Pulmonary artery endothelial cell (primary cell): ENCODE results near the gene RNF130. TPM values are rescaled to one million over a fixed set of nuclear protein-coding genes. Genes with fewer than 3 reads are reported as not detected.

Experiments
- DNase-seq: peaks from one replicate; pipeline ENCODE4 v3.0.0-alpha.2; 2011; ENCODE audit warnings: low read depth, low spot score
- total RNA-seq: library from RNA; depleted of rRNA; stranded (reverse); fragments of >200 nt; gene quantifications from 2 replicates; pipeline ENCODE4 v1.2.3, GENCODE V29; 2014

RNF130 gene
- total RNA-seq, 1 donor from 2014 or later: 27.6 TPM

DNA sequence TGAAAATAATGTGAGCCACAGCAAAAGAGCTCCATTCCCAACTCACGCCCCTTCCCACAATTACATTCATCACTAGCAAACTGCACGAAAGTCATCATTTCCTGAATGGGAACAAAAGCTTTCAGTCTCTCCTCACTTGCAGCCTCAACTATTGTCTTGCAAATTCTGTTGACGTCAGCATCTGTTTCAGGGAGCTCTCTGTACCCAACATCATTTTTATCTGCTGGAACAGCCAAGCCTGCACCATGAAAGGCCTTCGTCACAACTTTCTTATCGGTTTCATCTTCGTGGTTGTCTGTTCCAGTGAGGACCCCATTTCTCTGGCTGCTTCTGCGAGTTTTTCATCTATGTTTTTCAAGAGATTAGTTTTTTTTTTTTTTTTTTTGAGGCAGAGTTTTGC is 14.3 kb upstream of the RNF130 start:
- no peak for DNase-seq

DNA sequence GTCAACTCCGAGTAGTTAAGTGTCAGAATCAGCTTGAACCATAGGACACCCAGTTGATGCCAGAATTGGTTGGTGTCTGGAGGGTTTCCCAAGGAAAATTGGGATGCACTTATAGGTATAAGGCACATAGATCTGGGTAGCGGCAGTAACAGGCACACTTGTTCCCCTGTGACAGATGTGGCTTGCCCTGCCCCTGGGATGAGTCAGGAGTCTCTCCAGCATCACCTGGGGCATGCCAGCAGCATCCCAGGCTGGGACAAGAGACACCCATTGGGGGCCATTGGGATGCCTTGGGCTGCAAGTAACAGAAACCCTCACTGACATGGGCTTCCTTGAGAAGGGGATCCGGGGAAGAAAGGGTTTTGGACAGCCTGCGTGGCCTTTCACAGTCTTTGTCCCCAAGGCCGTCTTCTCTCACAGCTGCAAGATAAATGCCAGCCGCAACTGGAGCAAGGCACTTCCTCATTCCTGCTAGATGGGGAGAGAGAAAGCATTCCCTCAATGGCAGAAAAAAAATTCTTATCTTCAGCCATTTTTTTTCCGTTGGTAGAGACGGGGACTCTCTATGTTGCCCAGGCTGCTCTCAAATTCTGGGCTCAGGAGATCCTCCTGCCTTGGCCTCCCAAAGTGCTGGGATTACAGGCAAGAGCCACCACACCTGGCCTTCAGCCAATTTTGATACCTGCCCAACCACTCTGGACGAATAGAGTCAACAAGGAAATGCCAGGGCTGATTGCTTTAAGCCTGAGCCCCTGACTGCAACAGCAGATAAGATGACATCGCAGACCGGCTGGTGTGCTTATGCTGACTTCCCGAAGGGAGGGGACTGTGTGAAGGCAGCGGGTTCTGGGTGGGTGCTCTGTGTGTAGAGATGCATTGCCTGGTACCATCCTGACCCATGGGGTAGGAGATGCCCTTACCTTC is 13.3 kb upstream of the RNF130 start:
- no peak for DNase-seq

DNA sequence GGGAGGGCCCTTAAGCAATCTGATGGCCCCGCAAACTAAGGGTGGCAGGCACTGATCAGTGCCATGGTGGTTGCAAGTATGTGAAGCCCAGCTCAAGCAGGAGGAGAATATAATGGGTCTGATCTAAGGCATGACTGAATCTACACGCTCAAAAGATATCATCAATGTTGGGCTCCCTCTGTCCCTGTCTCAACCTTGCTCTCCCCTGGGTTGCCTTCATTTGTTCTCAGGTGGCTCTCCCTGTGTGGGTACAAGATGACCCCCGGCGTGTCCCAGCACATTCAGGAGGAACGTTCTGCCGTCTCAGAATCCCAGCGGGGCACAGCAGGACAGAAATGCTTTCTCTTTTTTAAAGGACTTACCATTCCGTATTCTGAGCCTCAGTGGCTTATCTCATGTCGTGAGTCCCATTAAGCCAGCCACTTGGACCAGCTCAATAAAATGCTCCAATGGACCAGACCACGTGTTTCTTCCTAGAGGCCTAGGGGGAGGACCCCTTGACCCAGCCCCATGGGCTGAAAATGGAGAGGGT is 12.0 kb upstream of the RNF130 start:
- no peak for DNase-seq

DNA sequence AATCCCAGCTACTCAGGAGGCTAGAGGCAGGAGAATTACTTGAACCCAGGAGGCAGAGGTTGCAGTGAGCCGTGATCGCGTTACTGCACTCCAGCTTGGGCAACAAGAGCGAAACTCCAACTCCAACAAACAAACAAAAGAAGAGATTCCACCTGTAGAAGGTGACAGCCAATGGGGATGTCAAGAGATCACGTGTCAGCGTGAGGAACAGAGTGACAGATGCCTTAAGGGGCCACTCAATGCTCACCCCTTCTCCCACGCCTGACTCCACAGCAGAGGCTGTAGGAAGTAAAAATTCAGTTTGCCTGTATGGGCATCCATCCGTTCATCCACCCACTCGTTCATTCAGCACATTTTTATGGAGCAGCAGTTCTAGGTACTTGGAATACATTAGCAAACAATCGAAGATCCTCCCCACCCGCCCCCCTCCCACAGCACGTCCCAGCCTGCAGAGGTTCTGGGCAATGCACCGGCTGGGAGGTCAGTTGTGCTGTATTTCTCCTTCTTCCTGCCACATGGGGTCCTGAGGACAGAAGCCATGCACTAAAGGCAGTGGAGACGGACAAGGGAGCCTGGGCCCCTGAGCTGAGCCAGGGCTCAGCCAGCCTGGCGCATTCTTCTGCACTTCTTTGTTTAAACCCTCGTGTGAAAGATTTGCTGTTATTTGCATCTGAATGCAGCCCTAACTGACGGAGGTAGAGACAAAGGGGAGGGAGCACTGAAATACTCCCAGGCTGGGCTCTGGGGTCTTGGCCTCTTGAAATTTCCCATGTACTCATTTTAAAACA is 11.3 kb upstream of the RNF130 start:
- DNase-seq: no peak

DNA sequence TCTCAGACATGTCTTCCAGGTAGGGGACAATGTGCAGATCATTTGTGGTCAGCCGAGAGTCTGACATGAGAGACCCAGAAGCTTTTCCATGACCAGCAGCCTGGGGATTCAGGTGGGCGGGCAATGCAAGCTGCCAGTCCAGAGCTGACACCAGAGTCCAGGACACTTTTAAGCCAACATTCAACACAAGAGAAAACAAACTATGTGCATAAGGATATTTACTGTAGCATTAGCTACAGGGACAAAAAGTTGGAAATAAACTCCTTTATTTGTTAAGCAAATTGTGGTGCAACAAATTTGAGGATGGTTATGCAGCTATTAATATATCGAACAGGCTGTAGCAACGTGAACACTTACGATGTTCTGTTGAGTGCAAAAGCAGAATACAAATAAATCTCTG is 9.9 kb upstream of the RNF130 start:
- DNase-seq: no peak

DNA sequence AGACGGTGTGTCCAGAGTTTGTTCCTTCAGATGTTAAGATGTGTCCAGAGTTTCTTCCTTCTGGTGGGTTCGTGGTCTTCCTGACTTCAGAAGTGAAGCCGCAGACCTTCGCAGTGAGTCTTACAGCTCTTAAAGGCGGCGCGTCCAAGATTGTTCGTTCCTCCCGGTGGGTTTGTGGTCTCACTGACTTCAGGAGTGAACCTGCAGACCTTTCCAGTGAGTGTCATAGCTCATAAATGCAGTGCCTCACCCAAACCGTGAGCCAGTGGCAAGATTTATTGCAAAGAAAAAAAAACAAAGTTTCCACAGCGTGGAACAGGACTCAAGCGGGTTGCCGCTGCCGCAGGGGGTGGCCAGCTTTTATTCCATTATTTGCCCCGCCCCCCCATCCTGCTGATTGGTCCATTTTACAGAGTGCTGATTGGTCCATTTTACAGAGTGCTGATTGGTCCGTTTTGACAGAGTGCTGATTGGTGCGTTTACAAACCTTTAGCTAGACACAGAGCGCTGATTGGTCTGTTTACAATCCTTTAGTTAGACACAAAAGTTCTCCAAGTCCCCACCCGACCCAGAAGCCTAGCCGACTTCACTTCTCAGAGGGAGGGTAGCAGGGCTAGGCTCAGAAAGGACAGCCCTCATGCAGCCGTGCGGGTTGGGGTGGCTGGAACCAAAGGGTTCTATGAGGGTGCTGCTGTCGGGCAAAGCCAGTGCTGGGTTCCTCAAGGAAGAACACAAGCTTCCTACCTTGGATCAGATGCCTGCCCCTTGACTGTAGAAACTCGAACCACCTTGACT is 9.1 kb upstream of the RNF130 start:
- DNase-seq: no peak

DNA sequence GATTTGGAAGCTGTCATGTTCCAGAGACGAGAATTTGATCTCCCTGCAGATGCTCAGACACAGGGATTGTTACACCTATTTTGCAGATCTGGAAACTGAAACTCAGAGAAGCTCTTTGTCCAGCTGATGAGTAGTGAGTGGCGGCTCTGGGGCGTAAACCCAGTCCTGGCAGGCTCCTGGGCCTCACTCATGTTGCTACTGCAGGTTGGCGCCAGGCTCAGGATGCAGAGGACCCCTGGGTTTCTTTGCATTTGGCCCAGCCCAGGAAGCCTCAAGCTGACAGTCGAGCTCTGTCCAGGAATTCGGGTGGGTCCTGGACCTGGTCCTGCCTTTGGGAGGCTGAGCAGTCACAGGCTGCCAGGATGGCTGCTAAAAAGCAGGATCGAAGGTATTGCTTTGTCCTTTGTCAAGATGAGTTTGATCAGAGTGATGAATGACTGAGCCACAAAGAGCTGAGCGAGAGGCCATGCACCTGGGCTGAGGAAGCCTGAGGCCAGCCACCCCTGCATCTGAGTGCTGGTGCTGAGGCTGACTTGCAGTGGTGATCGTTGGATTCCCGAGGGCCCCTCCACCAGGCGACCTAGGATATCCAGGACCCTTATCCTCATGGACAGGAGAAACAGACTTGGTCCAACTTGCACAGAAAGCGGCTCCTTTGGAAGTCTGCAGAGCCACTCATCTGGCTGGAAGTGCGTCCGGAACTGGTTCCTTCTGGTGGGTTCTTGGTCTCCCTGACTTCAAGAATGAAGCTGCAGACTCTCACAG is 8.3 kb upstream of the RNF130 start:
- no peak for DNase-seq

DNA sequence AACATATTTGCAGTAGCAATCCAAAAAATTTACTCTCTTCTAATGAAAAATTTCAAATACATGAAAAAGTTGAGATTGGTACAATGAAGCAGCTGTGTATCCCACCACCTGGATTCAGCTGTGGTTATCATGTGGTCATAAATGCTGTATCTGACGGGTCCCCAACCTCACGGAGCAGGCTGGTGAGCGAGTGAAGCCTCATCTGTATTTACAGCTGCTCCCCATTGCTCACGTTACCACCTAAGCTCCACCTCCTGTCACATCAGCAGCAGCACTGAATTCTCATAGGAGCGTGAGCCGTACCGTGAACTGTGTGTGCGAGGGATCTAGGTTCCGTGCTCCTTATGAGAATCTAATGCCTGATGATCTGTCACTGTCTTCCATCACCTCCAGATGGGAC is 6.8 kb upstream of the RNF130 start:
- DNase-seq: no peak

DNA sequence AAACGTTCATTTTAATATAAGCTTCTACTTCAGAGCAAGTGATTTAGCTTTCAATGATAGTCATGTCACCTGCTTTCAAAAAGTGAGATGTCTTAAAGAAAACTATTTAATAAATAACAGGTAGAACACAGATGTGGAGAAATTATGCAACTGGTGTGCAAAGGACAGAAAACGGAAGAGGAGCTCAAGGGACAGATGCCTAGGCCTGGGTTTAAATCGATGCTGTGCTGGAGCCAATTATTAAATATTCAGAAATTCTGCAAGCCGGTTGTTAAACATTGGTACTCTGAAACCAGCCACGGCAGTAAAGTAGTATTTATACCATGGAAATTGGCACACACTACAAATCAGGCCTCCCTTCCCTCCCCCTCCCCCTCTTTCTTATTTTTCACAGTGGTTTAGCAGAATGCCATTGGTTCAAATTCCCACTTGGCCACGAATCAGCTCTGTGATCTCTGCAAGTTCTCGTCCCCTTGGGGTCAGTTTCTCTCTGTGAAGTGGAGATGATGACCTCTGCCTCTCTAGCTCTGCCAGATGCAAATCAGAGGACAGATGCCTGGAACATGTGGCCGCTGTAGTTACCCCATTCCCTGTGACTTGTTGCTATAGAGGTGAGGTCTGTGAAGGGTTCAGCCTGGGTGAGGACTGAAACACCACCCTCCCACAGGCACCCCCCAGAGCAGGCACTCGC is 6.2 kb upstream of the RNF130 start:
- no peak for DNase-seq

DNA sequence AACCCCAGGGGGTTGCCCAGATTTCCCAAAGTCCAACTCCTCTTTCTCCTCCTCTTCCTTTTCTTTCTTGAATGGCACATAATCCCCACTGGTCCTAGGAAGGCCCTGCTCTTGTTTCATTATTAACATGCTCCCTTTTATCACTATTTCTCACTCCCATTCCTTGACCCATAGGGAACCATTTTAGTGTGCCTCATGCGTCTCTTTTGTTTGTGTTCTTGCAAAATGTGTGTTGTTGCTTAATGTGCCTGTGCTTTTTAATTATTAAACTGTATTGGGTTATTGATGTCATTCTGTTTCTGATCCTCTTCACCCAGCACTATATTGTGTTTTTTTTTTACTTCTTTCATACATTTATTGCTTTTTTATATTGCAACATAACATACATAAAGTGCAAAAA is 4.1 kb upstream of the RNF130 start:
- DNase-seq: no peak

DNA sequence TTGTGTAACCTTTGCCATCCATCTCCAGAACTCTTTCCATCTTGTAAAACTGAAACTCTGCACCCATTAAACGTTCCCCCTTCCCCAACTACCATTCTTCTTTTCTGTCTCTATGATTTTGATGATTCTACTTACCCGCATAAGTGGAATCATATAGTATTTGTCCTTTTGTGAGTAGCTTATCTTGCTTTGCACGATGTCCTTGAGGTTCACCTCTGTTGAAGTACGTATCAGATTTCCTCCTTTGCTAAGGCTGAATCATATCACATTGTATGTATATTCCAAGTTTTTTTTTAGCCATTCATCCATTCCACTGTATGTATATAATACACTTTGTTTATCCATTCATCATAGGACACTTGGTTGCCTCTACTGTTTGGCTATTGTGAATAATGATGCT is 2.9 kb upstream of the RNF130 start:
- DNase-seq: no peak

DNA sequence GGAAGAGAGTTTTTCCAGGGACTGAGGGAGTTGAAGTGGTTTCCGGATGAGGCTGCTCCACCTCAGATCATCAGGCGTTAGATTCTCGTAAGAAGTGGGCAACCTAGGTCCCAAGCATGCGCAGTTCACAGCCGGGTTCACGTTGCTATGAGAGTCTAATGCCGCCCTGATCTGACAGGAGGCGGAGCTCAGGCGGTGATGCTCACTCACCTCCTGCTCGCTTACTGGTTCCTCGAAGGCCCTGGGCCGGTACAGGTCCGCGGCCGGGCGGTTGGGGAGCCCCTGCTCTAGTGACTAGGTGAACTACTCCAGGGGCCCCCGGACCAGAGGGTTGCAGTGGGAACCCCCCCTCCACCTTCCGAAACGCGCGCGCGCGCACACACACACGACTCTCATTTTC is 997 bp upstream of the RNF130 start:
- DNase-seq: no peak

DNA sequence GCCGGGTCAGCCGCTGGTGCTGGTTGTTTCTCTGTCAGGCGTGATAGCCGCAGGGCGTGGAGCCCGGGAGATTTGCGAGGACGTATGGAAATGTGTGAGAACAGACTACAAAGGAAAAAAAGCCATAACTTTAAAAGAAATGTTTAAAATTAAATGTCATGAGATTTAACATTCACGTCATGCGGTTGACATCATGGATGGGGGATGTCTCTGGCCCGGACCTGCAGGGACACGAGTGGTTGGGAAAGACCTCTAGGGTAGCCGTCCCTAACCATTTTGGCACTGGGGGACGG is 643 bp upstream of the RNF130 start:
- DNase-seq: no peak

DNA sequence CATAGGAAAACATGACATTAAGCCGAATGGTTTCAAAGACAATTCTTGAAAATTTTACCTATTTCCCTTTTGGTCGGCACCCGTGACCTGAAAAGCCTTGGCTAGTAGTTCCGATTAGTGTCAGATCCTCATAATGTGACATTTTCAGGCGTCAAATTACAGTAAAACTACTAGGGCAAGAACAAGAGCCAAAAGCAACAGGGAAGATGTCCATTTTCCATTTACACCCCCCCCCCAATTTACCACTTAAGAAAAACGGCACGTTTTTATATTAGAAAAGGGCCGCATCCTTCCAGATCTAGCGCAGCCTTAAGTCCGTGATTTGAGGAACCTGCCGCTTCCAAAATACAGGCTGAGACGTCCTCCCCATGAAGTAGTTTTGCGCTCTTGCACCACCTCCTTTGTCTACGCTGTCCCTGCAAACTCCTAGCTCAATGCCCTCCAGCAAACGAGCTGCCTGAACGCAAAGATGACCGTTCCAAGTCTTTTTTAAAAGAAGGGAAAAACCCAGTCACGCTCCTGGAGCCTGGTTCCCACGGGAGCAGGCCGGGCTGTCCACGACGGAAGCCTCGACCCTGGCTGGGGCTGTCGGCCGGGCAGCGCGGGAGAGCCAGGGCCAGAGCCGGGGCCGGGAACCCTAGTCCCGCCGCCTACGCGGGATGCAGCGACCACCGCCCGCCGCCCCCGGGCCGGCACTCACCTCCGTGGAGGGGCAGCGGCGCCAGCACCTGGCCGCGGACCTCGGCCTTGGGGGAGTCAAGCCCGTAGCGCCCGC is 616 bp downstream of the RNF130 start:
- no peak for DNase-seq

DNA sequence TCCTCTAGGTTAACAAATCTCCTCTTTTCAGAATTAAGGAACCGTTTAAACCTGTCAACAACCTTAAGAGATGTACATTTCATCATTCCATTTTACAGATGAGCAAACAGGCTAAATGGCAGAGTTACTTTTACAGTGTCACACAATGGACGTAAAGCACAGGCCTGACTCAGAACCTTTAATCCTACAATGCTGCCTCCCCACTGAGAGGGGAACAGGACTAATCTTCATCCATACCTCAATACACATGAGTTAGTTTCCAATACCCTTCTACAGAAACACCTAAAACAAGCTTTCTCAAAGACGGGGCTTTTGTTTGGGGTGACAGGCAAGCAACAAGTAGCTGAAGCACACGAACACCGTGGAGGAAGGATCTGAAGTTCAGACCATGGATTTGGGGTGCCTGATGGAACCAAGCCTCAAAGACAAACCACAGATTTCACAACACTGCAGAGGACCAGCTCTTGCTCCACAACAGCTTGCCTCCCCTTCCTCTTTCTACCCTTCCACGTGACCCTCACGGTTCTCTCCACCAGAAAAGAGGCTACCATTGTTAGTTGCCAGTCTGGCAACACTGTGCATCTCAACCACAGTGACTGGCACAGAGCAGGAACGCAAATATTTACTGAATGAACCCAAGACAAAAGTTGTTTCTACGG is 1.8 kb downstream of the RNF130 start:
- no peak for DNase-seq

DNA sequence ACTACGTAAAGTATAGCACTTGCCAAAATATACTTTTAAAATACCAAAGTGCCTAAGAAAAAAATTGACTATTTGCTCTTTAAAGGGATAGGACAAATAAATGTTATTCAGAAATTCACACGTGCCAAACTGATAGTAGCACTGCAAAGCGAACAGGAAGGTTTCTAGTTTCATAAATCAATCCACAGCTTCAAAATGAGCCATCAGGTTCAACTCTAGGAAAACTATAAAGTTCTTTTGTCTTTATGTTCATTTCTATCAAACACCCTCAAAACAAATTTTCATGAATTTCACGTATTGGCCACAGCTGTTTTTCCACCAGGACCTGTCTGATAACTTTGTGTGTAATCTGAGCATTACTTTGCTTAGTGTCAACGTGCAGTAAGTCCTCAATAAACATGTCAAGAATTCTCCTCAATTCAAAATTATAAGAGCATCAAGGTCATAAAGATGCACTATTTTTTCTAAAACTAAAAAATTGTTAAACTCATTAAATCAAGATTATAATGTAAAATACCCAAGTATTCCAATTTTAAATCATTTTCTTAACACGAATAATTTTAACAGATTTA is 3.0 kb downstream of the RNF130 start:
- DNase-seq: no peak

DNA sequence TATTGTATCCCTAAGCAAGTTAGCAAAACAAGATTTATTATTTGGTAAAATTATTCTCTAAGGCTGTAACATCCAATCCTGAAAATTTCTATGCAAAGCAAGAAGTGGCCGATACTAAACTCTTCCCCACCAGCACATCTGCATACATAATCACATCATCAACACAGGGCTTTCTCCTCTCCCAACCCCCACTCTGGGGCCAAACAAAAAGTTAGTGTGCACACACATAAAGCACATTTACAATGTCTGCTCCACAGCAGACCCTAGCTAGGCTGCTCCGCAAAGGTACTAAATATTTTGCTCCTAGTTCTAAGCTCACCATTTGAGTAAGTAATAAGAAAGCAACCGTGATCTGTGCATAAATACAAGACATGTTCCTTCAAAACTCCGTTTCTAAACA is 3.6 kb downstream of the RNF130 start:
- DNase-seq: no peak

DNA sequence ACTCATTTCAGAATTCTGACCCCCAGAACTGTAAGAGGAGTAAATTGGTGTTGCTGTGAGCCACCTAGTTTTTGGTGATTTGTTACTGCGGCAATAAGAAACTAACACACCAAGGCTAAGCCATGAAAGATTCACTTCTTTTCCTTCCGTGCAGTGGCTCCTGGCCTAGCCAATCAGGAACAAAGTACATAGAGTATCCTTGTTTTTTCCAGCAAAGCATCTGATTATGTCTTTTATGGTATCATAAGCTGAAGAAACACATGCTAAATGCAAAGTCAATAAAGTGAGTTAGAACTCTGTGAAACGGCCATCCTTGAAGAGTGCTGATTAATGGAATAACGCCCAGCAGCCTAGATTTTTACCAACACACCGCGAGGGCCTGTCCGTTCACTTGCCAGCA is 11.4 kb downstream of the RNF130 start:
- DNase-seq: no peak

DNA sequence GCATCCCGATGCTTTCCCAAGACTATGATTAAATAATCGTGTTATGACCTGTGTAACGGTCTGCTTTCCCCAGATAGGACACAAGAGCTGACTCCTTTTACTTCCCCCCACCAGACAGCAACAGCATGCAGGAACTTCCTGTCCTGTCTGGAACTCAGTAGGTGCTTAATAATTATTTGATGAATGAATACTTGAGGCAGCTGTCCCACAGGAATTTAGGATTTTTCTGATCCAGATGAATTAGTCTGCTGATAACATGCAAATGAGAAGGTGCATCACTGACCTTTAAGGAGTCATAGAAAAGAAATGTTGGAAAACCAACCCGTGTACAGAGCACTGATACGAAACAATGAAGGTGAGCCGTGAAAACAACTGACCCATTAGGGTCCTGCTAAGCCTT is 12.2 kb downstream of the RNF130 start:
- no peak for DNase-seq
